HepG2 (cell line): Measurements from ENCODE around the gene DHRS1. TPM values are rescaled to one million over a fixed set of nuclear protein-coding genes. Genes with fewer than 3 reads are reported as not detected.

ENCODE experiments used
- BRCA1 ChIP-seq: sonication (generic); formaldehyde crosslinking; IDR thresholded peaks from 2 replicates; pipeline ENCODE4 v1.4.0; 2020; ENCODE audit warnings: missing genetic modification reagents
- CHD2 ChIP-seq: IDR thresholded peaks from 2 replicates; pipeline ENCODE4 v1.6.1; 2011; ENCODE audit warnings: low read depth, low read length, improper control_type of control experiment
- HIVEP1 ChIP-seq: sonication (generic); formaldehyde crosslinking; IDR thresholded peaks from 2 replicates; pipeline ENCODE4 v1.4.0; 2020; ENCODE audit warnings: mild to moderate bottlenecking, missing genetic modification reagents
- KAT8 ChIP-seq: IDR thresholded peaks from 2 replicates; pipeline ENCODE4 v1.6.1; 2016; ENCODE audit warnings: missing genetic modification reagents, missing compliant biosample characterization
- KDM5B ChIP-seq: sonication (generic); formaldehyde crosslinking; IDR thresholded peaks from 2 replicates; pipeline ENCODE4 v1.4.0; 2020; ENCODE audit warnings: missing genetic modification reagents, mild to moderate bottlenecking, borderline replicate concordance
- SOX6 ChIP-seq, 2 experiments: fragments of 450-650 bp in 1 of 2; sonication (generic) in 1 of 2; formaldehyde crosslinking in 1 of 2; IDR thresholded peaks; 2 replicates each; pipeline versions ENCODE4 v1.4.0 to v1.6.1; 2017 to 2020; ENCODE audit warnings: antibody characterized with exemption in 1 of 2, mild to moderate bottlenecking in 1 of 2, missing genetic modification reagents in 1 of 2
- TOE1 ChIP-seq: sonication (generic); formaldehyde crosslinking; IDR thresholded peaks from 2 replicates; pipeline ENCODE4 v1.4.0; 2020; ENCODE audit warnings: mild to moderate bottlenecking, missing genetic modification reagents
- ZC3H13 ChIP-seq: sonication (generic); formaldehyde crosslinking; IDR thresholded peaks from 2 replicates; pipeline ENCODE4 v1.8.1; 2023; ENCODE audit warnings: mild to moderate bottlenecking, missing genetic modification reagents, moderate library complexity
- ZNF263 ChIP-seq: sonication (generic); formaldehyde crosslinking; IDR thresholded peaks from 2 replicates; pipeline ENCODE4 v1.4.0; 2020; ENCODE audit warnings: missing genetic modification reagents
- ZNF33B ChIP-seq: sonication (generic); formaldehyde crosslinking; IDR thresholded peaks from 2 replicates; pipeline ENCODE4 v1.5.1; 2020; ENCODE audit warnings: mild to moderate bottlenecking, missing genetic modification reagents
- ZNF724P ChIP-seq: sonication (generic); formaldehyde crosslinking; IDR thresholded peaks from 2 replicates; pipeline ENCODE4 v1.8.0; 2022; ENCODE audit warnings: missing genetic modification reagents, borderline replicate concordance
- ZNF841 ChIP-seq: sonication (generic); formaldehyde crosslinking; IDR thresholded peaks from 2 replicates; pipeline ENCODE4 v1.8.1; 2023; ENCODE audit warnings: missing genetic modification reagents, borderline replicate concordance
- ZNF883 ChIP-seq: sonication (generic); formaldehyde crosslinking; IDR thresholded peaks from 2 replicates; pipeline ENCODE4 v1.5.1; 2020; ENCODE audit warnings: mild to moderate bottlenecking, missing genetic modification reagents; ENCODE audit errors: not compliant biosample characterization
- polyA plus RNA-seq, 8 experiments: library from polyadenylated mRNA; depleted of rRNA in 3 of 8; stranded (reverse) in 7 of 8; unstranded in 1 of 8; fragments of >200 nt; fragmentation: Illumina TruSeq in 4 of 8; extraction: Trizol in 4 of 8; gene quantifications; 2 replicates each; pipeline versions ENCODE4 v1.2.1 to v1.2.3, GENCODE V29; 2011 to 2016; ENCODE audit warnings: low read depth in 4 of 8, missing spikeins in 1 of 8, mixed read lengths in 1 of 8; ENCODE audit not compliant: insufficient read depth in 1 of 8
- total RNA-seq, 5 experiments: library from RNA; depleted of rRNA; stranded (reverse); fragments of >200 nt; fragmentation: Illumina TruSeq; extraction: Trizol; gene quantifications; 2 replicates each; pipeline ENCODE4 v1.2.3, GENCODE V29; 2016; ENCODE audit warnings: low read depth in 1 of 5
- TF ChIP-seq, protein P1 (sequence below): sonication (generic); formaldehyde crosslinking; IDR thresholded peaks from 2 replicates; pipeline ENCODE4 v1.8.0; 2022; ENCODE audit warnings: mild to moderate bottlenecking, missing genetic modification reagents; ENCODE audit not compliant: insufficient replicate concordance
- TF ChIP-seq, protein P2 (sequence below): sonication (generic); formaldehyde crosslinking; conservative IDR thresholded peaks from 2 replicates; pipeline ENCODE4 v1.8.1; 2023; ENCODE audit warnings: missing genetic modification reagents
- TF ChIP-seq, protein P3 (sequence below): sonication (generic); formaldehyde crosslinking; IDR thresholded peaks from 2 replicates; pipeline ENCODE4 v1.5.0; 2020; ENCODE audit warnings: missing genetic modification reagents
- TF ChIP-seq, protein P4 (sequence below): sonication (generic); formaldehyde crosslinking; IDR thresholded peaks from 2 replicates; pipeline ENCODE4 v1.4.0; 2020; ENCODE audit warnings: mild to moderate bottlenecking, missing genetic modification reagents
- TF ChIP-seq, protein P5 (sequence below): IDR thresholded peaks from 2 replicates; pipeline ENCODE4 v1.6.1; 2016
- TF ChIP-seq, protein P6 (sequence below): sonication (generic); formaldehyde crosslinking; IDR thresholded peaks from 2 replicates; pipeline ENCODE4 v1.5.1; 2020; ENCODE audit warnings: mild to moderate bottlenecking, missing genetic modification reagents, moderate library complexity

Gene DHRS1
- total and polyA plus RNA-seq, 2 of the 13 experiments (the other 11 are each of a cell fraction or from before 2014, with no cell fraction given) = 49.8 to 60.8 TPM

DNA sequence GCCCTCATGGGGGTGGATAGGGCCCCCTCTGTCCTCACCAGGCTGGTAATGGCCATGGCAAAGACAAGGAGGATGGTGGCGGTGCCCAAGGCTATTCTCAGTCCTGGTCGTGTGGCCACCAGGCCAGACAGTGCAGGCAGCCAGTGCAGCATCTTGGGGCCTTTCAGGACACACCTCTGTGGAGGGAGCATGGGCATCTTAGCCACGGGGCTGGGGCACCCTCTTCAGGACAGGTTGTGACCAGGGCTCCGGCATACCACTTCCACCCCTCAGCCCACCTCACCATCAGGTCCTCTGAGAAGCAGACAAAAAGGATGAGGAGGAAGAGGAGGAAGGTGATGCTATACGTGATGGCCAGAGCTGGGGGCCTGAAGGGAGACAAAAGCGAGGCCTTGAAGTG is 24.4 kb upstream of the DHRS1 start (continued):
- TF ChIP-seq, protein P1, sequence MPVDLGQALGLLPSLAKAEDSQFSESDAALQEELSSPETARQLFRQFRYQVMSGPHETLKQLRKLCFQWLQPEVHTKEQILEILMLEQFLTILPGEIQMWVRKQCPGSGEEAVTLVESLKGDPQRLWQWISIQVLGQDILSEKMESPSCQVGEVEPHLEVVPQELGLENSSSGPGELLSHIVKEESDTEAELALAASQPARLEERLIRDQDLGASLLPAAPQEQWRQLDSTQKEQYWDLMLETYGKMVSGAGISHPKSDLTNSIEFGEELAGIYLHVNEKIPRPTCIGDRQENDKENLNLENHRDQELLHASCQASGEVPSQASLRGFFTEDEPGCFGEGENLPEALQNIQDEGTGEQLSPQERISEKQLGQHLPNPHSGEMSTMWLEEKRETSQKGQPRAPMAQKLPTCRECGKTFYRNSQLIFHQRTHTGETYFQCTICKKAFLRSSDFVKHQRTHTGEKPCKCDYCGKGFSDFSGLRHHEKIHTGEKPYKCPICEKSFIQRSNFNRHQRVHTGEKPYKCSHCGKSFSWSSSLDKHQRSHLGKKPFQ (CRISPR knock-in tag) = no peak
- peak; percentile 51 for TF ChIP-seq ZNF883
- no peak for TF ChIP-seq ZNF841 (CRISPR knock-in tag)
- TF ChIP-seq ZNF33B (CRISPR knock-in tag) = no peak
- TF ChIP-seq, protein P2, sequence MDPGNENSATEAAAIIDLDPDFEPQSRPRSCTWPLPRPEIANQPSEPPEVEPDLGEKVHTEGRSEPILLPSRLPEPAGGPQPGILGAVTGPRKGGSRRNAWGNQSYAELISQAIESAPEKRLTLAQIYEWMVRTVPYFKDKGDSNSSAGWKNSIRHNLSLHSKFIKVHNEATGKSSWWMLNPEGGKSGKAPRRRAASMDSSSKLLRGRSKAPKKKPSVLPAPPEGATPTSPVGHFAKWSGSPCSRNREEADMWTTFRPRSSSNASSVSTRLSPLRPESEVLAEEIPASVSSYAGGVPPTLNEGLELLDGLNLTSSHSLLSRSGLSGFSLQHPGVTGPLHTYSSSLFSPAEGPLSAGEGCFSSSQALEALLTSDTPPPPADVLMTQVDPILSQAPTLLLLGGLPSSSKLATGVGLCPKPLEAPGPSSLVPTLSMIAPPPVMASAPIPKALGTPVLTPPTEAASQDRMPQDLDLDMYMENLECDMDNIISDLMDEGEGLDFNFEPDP (CRISPR knock-in tag) = no peak
- TF ChIP-seq TOE1 (CRISPR knock-in tag) = no peak
- TF ChIP-seq, protein P3, sequence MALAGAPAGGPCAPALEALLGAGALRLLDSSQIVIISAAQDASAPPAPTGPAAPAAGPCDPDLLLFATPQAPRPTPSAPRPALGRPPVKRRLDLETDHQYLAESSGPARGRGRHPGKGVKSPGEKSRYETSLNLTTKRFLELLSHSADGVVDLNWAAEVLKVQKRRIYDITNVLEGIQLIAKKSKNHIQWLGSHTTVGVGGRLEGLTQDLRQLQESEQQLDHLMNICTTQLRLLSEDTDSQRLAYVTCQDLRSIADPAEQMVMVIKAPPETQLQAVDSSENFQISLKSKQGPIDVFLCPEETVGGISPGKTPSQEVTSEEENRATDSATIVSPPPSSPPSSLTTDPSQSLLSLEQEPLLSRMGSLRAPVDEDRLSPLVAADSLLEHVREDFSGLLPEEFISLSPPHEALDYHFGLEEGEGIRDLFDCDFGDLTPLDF (CRISPR knock-in tag) = no peak
- TF ChIP-seq ZNF724P (CRISPR knock-in tag) = no peak
- no peak for TF ChIP-seq SOX6 (IDR thresholded peaks at IDR 0.05)
- no peak for TF ChIP-seq SOX6 (CRISPR knock-in tag; IDR thresholded peaks at IDR 0.05)
- TF ChIP-seq, protein P4, sequence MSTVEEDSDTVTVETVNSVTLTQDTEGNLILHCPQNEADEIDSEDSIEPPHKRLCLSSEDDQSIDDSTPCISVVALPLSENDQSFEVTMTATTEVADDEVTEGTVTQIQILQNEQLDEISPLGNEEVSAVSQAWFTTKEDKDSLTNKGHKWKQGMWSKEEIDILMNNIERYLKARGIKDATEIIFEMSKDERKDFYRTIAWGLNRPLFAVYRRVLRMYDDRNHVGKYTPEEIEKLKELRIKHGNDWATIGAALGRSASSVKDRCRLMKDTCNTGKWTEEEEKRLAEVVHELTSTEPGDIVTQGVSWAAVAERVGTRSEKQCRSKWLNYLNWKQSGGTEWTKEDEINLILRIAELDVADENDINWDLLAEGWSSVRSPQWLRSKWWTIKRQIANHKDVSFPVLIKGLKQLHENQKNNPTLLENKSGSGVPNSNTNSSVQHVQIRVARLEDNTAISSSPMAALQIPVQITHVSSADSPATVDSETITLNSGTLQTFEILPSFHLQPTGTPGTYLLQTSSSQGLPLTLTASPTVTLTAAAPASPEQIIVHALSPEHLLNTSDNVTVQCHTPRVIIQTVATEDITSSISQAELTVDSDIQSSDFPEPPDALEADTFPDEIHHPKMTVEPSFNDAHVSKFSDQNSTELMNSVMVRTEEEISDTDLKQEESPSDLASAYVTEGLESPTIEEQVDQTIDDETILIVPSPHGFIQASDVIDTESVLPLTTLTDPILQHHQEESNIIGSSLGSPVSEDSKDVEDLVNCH (CRISPR knock-in tag) = no peak
- TF ChIP-seq HIVEP1 (CRISPR knock-in tag) = no peak
- TF ChIP-seq, protein P5, sequence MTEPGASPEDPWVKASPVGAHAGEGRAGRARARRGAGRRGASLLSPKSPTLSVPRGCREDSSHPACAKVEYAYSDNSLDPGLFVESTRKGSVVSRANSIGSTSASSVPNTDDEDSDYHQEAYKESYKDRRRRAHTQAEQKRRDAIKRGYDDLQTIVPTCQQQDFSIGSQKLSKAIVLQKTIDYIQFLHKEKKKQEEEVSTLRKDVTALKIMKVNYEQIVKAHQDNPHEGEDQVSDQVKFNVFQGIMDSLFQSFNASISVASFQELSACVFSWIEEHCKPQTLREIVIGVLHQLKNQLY (CRISPR knock-in tag) = no peak
- no peak for TF ChIP-seq KAT8 (CRISPR knock-in tag)
- no peak for TF ChIP-seq CHD2
- TF ChIP-seq, protein P6, sequence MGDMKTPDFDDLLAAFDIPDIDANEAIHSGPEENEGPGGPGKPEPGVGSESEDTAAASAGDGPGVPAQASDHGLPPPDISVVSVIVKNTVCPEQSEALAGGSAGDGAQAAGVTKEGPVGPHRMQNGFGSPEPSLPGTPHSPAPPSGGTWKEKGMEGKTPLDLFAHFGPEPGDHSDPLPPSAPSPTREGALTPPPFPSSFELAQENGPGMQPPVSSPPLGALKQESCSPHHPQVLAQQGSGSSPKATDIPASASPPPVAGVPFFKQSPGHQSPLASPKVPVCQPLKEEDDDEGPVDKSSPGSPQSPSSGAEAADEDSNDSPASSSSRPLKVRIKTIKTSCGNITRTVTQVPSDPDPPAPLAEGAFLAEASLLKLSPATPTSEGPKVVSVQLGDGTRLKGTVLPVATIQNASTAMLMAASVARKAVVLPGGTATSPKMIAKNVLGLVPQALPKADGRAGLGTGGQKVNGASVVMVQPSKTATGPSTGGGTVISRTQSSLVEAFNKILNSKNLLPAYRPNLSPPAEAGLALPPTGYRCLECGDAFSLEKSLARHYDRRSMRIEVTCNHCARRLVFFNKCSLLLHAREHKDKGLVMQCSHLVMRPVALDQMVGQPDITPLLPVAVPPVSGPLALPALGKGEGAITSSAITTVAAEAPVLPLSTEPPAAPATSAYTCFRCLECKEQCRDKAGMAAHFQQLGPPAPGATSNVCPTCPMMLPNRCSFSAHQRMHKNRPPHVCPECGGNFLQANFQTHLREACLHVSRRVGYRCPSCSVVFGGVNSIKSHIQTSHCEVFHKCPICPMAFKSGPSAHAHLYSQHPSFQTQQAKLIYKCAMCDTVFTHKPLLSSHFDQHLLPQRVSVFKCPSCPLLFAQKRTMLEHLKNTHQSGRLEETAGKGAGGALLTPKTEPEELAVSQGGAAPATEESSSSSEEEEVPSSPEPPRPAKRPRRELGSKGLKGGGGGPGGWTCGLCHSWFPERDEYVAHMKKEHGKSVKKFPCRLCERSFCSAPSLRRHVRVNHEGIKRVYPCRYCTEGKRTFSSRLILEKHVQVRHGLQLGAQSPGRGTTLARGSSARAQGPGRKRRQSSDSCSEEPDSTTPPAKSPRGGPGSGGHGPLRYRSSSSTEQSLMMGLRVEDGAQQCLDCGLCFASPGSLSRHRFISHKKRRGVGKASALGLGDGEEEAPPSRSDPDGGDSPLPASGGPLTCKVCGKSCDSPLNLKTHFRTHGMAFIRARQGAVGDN (CRISPR knock-in tag) = peak; percentile 30; the same call in 1 of the 2 replicates
- no peak for TF ChIP-seq KDM5B
- TF ChIP-seq ZC3H13 (CRISPR knock-in tag) = no peak
- peak; percentile 39; the same call in 1 of the 2 replicates for TF ChIP-seq ZNF263
- TF ChIP-seq BRCA1 = no peak
